ENCODE results near the gene LIME1. TPM values are rescaled to one million over a fixed set of nuclear protein-coding genes. Genes with fewer than 3 reads are reported as not detected.
"Not testable (repeated sequence)": the region's sequence is repeated elsewhere in the genome, so short reads cannot be mapped to it uniquely, and the experiment has no call there.

The LIME1 gene
- total RNA-seq, 1 donor from 2014 or later = 8.1 TPM

DNA sequence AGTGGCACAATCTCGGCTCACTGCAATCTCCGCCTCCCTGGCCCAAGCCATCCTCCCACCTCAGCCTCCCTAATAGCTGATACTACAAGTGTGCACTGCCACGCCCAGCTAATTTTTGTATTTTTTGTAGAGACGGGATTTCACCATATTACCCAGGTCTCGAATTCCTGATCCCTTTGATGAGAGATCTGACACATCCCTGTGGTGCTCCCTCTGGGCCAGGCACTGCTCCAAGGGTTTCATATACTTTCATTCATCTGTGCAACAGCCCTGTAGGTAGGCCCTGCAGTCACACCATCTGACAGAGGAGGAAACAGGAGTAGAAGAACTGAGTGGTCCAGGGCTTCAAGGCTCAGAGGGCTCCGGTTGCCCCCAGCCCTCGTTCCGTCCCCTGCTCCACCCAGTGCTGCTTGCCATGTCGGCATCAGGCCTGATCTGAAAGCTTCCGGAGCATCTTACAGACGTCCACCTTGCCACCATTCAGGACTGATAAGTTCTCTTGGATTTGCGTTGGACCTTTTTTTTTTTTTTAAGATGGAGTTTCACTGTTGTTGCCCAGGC lies 25.3 kb upstream of the LIME1 start:
- no peaks in the 10 kb centered on the region for H3K9me3 Mint-ChIP-seq (ENCODE audit: unreplicated experiment)
- no peak overlapping the region for H3K27ac Mint-ChIP-seq (ENCODE audit: unreplicated experiment)
- no peak for DNase-seq (ENCODE audit: low spot score)
- peak overlapping the region; percentile 77 for H3K4me3 Mint-ChIP-seq (ENCODE audit: unreplicated experiment)
- peaks cover 15% of the 10 kb centered on the region for H3K4me1 Mint-ChIP-seq (ENCODE audit: unreplicated experiment)
- TF ChIP-seq, protein P1, sequence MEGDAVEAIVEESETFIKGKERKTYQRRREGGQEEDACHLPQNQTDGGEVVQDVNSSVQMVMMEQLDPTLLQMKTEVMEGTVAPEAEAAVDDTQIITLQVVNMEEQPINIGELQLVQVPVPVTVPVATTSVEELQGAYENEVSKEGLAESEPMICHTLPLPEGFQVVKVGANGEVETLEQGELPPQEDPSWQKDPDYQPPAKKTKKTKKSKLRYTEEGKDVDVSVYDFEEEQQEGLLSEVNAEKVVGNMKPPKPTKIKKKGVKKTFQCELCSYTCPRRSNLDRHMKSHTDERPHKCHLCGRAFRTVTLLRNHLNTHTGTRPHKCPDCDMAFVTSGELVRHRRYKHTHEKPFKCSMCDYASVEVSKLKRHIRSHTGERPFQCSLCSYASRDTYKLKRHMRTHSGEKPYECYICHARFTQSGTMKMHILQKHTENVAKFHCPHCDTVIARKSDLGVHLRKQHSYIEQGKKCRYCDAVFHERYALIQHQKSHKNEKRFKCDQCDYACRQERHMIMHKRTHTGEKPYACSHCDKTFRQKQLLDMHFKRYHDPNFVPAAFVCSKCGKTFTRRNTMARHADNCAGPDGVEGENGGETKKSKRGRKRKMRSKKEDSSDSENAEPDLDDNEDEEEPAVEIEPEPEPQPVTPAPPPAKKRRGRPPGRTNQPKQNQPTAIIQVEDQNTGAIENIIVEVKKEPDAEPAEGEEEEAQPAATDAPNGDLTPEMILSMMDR (IDR thresholded peaks at IDR 0.05; ENCODE audit: unreplicated experiment) = no peak
- peaks cover 7% of the 10 kb centered on the region for H3K27me3 Mint-ChIP-seq (ENCODE audit: unreplicated experiment)
- H3K36me3 Mint-ChIP-seq (ENCODE audit: low read depth, unreplicated experiment) = peaks cover 39% of the 10 kb centered on the region

DNA sequence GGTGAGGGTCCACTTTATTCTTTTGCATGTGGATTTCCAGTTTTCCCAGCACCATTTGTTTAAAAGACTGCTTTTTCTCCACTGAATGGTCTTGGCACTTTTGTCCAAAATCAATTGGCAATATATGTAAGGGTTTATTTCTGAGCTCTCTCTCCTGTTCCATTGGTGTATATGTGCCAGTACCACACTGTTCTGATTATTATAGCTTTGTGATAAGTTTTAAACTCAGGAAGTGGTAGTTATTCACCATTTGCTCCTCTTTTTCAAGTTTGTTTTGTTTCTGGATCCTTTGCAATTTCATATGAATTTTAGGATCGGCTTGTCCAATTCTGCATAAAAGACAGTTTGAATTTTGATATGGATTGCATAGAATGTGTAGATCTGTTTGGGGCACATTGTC lies 24.3 kb upstream of the LIME1 start:
- Mint-ChIP-seq H3K27ac (ENCODE audit: unreplicated experiment) (no peak overlapping the region), H3K9me3 (ENCODE audit: unreplicated experiment) (no peaks in the 10 kb centered on the region), H3K27me3 (ENCODE audit: unreplicated experiment) (peaks cover 3% of the 10 kb centered on the region), H3K4me3 (ENCODE audit: unreplicated experiment) (no peak overlapping the region), H3K36me3 (ENCODE audit: low read depth, unreplicated experiment) (peaks cover 33% of the 10 kb centered on the region), H3K4me1 (ENCODE audit: unreplicated experiment) (peaks cover 8% of the 10 kb centered on the region)
- no peak for DNase-seq (ENCODE audit: low spot score)
- TF ChIP-seq, protein P1 (IDR thresholded peaks at IDR 0.05; ENCODE audit: unreplicated experiment) = no peak

DNA sequence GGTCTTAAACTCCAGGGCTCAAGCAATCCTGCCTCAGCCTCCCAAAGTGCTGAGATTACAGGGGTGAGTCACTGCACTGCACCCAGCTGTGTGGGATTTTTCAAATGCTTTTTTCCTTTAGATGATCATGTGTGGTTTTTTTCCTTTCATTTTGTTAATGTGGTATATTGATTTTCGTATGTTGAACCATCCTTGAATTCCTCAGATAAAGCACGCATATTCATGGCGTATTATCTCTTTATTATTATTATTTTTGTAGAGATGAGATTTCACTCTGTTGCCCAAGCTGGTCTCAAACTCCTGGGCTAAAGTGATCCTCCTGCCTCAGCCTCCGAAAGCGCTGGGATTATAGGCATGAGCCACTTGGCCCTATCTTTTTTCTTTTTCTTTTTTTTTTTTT lies 21.6 kb upstream of the LIME1 start:
- TF ChIP-seq, protein P1 (IDR thresholded peaks at IDR 0.05; ENCODE audit: unreplicated experiment) = no peak
- Mint-ChIP-seq H3K9me3 (ENCODE audit: unreplicated experiment) (no peaks in the 10 kb centered on the region), H3K27me3 (ENCODE audit: unreplicated experiment) (peaks cover 2% of the 10 kb centered on the region), H3K4me1 (ENCODE audit: unreplicated experiment) (peaks cover 2% of the 10 kb centered on the region), H3K36me3 (ENCODE audit: low read depth, unreplicated experiment) (peaks cover 43% of the 10 kb centered on the region), H3K27ac (ENCODE audit: unreplicated experiment) (no peak overlapping the region), H3K4me3 (ENCODE audit: unreplicated experiment) (no peak overlapping the region)
- no peak for DNase-seq (ENCODE audit: low spot score)

DNA sequence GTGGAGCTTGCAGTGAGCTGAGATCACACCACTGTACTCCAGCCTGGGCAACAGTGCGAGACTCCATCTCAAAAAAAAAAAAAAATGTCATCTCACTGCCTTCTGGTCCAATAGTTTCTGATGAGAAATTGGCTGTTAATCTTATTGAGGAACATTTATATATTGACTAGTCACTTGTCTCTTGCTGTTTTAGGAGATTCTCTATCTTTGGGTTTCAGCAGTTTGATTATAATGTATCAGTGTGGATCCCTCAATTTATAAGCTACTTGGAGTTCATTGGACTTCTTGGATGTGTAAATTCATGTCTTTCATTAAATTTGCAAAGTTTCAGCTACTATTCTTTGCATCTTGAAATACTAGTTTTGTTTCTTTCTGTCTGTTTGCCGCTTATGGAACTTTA lies 17.5 kb upstream of the LIME1 start:
- H3K27ac Mint-ChIP-seq (ENCODE audit: unreplicated experiment) = no peak overlapping the region
- no peaks in the 10 kb centered on the region for H3K9me3 Mint-ChIP-seq (ENCODE audit: unreplicated experiment)

DNA sequence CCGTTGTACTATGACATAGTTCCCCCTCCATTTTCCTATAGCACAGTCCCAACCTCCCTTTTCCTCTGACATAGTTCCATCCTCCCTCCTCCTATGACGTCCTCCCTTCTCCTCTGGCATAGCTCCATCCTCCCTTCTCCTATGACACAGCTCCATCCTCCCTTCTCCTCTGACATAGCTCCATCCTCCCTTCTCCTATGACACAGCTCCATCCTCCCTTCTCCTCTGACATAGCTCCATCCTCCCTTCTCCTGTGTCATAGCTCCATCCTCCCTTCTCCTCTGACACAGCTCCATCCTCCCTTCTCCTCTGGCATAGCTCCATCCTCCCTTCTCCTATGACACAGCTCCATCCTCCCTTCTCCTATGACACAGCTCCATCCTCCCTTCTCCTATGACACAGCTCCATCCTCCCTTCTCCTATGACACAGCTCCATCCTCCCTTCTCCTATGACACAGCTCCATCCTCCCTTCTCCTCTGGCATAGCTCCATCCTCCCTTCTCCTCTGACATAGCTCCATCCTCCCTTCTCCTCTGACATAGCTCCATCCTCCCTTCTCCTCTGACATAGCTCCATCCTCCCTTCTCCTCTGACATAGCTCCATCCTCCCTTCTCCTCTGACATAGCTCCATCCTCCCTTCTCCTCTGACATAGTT lies 13.4 kb upstream of the LIME1 start:
- H3K27ac Mint-ChIP-seq (ENCODE audit: unreplicated experiment); H3K4me1 Mint-ChIP-seq (ENCODE audit: unreplicated experiment); H3K4me3 Mint-ChIP-seq (ENCODE audit: unreplicated experiment); H3K9me3 Mint-ChIP-seq (ENCODE audit: unreplicated experiment); DNase-seq (ENCODE audit: low spot score); H3K27me3 Mint-ChIP-seq (ENCODE audit: unreplicated experiment): not testable (repeated sequence)
- peaks cover 43% of the 10 kb centered on the region for H3K36me3 Mint-ChIP-seq (ENCODE audit: low read depth, unreplicated experiment)

More for the DNA sequence above, 17.5 kb upstream of the LIME1 start:
- TF ChIP-seq, protein P1 (IDR thresholded peaks at IDR 0.05; ENCODE audit: unreplicated experiment) = no peak
- Mint-ChIP-seq H3K36me3 (ENCODE audit: low read depth, unreplicated experiment) (peaks cover 35% of the 10 kb centered on the region), H3K4me3 (ENCODE audit: unreplicated experiment) (no peak overlapping the region), H3K27me3 (ENCODE audit: unreplicated experiment) (peaks cover 2% of the 10 kb centered on the region), H3K4me1 (ENCODE audit: unreplicated experiment) (no peaks in the 10 kb centered on the region)
- DNase-seq (ENCODE audit: low spot score) = no peak

DNA sequence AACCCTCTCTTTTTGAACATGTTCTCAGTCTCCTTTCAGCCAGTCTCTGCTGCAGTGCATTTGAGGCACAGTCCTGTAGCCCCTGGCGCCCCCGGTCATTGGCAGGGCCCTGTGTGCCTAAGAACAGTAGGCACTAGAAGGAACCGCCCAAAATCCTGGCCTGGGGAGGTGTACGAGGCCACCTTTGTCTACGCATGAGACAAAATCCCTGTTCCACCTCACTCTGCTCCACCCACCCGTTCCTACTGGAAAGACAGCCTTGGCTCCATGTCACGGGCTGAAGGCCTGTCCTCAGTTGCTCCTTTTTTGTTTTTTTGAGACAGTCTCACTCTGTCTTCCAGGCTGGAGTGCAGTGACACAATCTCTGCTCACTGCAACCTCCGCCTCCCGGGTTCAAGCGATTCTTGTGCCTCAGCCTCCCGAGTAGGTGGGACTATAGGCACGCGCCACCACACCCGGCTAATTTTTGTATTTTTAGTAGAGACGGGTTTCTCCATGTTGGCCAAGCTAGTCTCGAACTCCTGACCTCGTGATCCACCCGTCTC lies 6.2 kb upstream of the LIME1 start:
- Mint-ChIP-seq H3K36me3 (ENCODE audit: low read depth, unreplicated experiment) (peaks cover 29% of the 10 kb centered on the region), H3K4me3 (ENCODE audit: unreplicated experiment) (peak overlapping the region; percentile 18)
- not testable (repeated sequence) for H3K4me1 Mint-ChIP-seq (ENCODE audit: unreplicated experiment); H3K27me3 Mint-ChIP-seq (ENCODE audit: unreplicated experiment); H3K27ac Mint-ChIP-seq (ENCODE audit: unreplicated experiment); H3K9me3 Mint-ChIP-seq (ENCODE audit: unreplicated experiment); DNase-seq (ENCODE audit: low spot score)

Measured in endothelial cell (in vitro differentiated cells).